ENCODE data around the gene CD207. TPM values are rescaled to one million over a fixed set of nuclear protein-coding genes. Genes with fewer than 3 reads are reported as not detected.

The CD207 gene
- total RNA-seq, 4 donors from 2014 or later, result not detected

DNA sequence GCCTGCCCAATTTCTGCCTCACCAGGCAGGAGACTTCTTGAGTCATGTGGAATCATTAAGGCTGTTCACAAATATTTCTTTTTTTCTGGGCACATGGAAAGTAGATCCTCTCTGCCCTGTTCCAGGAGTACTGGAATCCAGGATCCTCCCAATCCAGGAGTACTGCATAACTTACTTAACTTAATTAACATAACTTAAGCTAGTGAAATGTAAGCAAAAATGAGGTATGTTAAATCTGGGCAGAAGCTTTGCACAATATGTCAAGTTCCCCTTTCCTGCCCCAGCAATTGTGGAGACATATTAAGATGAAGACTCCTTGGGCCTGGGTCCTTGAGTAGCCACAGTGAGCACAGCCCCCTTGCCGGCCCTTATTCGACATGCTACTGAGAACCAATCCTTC, 3.2 kb downstream of the CD207 start:
- H3K27ac ChIP-seq, result no peak overlapping the region
- H3K9me3 ChIP-seq, result no peaks in the 10 kb centered on the region
- intact Hi-C loops (cut with DNase I; ENCODE audit: low total_unique reads) (no loop called here), in situ Hi-C loops (cut with MboI; ENCODE audit: low sequenced_read_pairs in 4 of 4) (no loop called here)
- no peaks in the 10 kb centered on the region for H3K4me1 ChIP-seq
- H3K4me3 ChIP-seq, result no peak overlapping the region
- H3K36me3 ChIP-seq, result no peaks in the 10 kb centered on the region
- H3K27me3 ChIP-seq, result peaks cover 0 to 2% (median 0%) of the 10 kb centered on the region in 3 donors
- ATAC-seq (no peak), DNase-seq (no peak)
- TF ChIP-seq POLR2A (IDR thresholded peaks at IDR 0.05), result no peak
- TF ChIP-seq, protein P1, sequence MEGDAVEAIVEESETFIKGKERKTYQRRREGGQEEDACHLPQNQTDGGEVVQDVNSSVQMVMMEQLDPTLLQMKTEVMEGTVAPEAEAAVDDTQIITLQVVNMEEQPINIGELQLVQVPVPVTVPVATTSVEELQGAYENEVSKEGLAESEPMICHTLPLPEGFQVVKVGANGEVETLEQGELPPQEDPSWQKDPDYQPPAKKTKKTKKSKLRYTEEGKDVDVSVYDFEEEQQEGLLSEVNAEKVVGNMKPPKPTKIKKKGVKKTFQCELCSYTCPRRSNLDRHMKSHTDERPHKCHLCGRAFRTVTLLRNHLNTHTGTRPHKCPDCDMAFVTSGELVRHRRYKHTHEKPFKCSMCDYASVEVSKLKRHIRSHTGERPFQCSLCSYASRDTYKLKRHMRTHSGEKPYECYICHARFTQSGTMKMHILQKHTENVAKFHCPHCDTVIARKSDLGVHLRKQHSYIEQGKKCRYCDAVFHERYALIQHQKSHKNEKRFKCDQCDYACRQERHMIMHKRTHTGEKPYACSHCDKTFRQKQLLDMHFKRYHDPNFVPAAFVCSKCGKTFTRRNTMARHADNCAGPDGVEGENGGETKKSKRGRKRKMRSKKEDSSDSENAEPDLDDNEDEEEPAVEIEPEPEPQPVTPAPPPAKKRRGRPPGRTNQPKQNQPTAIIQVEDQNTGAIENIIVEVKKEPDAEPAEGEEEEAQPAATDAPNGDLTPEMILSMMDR (IDR thresholded peaks at IDR 0.05 in 4 of 5, conservative IDR thresholded peaks at IDR 0.05 in 1 of 5), result no peak

DNA sequence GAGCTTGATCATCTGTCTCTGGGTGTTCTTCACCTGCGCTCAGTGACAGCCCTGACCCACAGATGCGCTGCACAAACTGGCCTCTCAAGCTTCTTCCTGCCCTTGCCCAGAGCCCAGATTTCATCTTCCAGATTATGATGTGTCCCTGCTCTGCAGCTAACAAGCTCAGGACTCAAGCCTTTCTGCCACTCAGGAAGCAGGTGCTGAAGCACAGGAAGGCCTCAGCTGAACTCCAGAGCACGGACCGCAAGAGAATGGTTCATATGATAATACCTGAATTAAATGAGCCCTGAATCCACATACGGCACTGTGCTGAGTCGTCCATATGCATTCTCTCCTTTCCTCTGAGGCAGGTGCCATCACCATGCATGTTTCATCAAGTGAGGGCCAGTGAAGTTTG, 3.8 kb downstream of the CD207 start:
- Histone ChIP-seq H3K36me3 (no peaks in the 10 kb centered on the region), H3K9me3 (no peaks in the 10 kb centered on the region), H3K27me3 (peaks cover 0 to 2% (median 0%) of the 10 kb centered on the region in 3 donors), H3K27ac (no peak overlapping the region), H3K4me3 (no peak overlapping the region), H3K4me1 (no peaks in the 10 kb centered on the region)
- intact Hi-C loops (cut with DNase I; ENCODE audit: low total_unique reads) (no loop called here), in situ Hi-C loops (cut with MboI; ENCODE audit: low sequenced_read_pairs in 4 of 4) (no loop called here)
- ATAC-seq (no peak), DNase-seq (no peak)
- TF ChIP-seq, protein P1 (IDR thresholded peaks at IDR 0.05 in 4 of 5, conservative IDR thresholded peaks at IDR 0.05 in 1 of 5), result no peak
- no peak for TF ChIP-seq POLR2A (IDR thresholded peaks at IDR 0.05)

DNA sequence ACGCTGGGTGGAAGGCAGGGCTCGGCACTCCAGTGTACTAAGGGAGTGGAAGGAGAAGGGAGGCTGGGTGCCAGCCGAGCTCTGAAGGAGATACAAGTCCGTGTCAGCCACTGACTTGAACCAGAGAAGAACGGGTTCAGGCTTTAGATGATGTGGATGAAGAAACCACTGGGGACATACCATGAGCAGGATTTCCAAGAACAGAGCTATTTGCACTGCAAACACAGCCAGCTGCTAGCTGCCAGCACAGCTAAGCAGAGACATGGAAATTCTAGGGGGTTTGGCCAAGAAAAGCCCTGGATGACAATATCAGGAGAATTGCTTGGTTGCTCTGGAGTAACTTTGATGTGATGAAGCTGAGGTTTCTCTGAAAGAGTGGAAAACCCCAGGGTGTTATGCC, 5.2 kb downstream of the CD207 start:
- in situ Hi-C loops (cut with MboI; ENCODE audit: low sequenced_read_pairs in 4 of 4), result no loop called here
- no peak for ATAC-seq
- Histone ChIP-seq H3K27me3 (peaks cover 0 to 2% (median 0%) of the 10 kb centered on the region in 3 donors), H3K36me3 (no peaks in the 10 kb centered on the region), H3K9me3 (no peaks in the 10 kb centered on the region), H3K27ac (no peak overlapping the region), H3K4me1 (no peaks in the 10 kb centered on the region), H3K4me3 (no peak overlapping the region)
- TF ChIP-seq POLR2A (IDR thresholded peaks at IDR 0.05), result no peak
- TF ChIP-seq, protein P1 (IDR thresholded peaks at IDR 0.05 in 4 of 5, conservative IDR thresholded peaks at IDR 0.05 in 1 of 5), result no peak
- intact Hi-C loops (cut with DNase I; ENCODE audit: low total_unique reads), result no loop called here
- no peak for DNase-seq

DNA sequence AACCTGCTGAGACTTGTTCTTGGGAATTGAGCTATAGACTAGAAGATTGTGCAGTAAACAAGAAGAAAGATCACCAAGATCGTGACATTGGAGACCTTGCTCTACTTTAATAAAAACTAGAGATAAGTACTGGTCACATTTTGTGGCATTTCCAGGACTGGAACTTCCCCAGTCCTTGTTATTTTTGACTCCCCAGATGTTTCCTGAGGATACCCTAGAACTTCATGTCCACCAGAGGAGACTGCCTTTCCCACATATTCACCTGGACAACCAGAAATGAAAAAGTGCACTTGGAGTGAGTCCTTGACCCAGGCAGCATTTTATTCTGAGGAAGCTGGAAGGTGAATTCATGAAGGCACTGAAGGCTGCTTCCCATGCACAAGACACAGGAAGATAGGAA, 5.7 kb downstream of the CD207 start:
- DNase-seq (no peak), ATAC-seq (no peak)
- no peak for TF ChIP-seq POLR2A (IDR thresholded peaks at IDR 0.05)
- TF ChIP-seq, protein P1 (IDR thresholded peaks at IDR 0.05 in 4 of 5, conservative IDR thresholded peaks at IDR 0.05 in 1 of 5), result no peak
- Histone ChIP-seq H3K4me3 (no peak overlapping the region), H3K36me3 (no peaks in the 10 kb centered on the region), H3K27ac (no peak overlapping the region), H3K27me3 (peaks cover 0 to 2% (median 0%) of the 10 kb centered on the region in 3 donors), H3K4me1 (no peaks in the 10 kb centered on the region), H3K9me3 (no peaks in the 10 kb centered on the region)
- intact Hi-C loops (cut with DNase I; ENCODE audit: low total_unique reads), result no loop called here
- in situ Hi-C loops (cut with MboI; ENCODE audit: low sequenced_read_pairs in 4 of 4), result no loop called here

Measured in gastrocnemius medialis (tissue), 4 donors.